Measurements from ENCODE around the gene VAC14. TPM values are rescaled to one million over a fixed set of nuclear protein-coding genes. Genes with fewer than 3 reads are reported as not detected.

Gene VAC14
- total RNA-seq, 1 experiment from 2014 or later: 92.3 TPM

DNA sequence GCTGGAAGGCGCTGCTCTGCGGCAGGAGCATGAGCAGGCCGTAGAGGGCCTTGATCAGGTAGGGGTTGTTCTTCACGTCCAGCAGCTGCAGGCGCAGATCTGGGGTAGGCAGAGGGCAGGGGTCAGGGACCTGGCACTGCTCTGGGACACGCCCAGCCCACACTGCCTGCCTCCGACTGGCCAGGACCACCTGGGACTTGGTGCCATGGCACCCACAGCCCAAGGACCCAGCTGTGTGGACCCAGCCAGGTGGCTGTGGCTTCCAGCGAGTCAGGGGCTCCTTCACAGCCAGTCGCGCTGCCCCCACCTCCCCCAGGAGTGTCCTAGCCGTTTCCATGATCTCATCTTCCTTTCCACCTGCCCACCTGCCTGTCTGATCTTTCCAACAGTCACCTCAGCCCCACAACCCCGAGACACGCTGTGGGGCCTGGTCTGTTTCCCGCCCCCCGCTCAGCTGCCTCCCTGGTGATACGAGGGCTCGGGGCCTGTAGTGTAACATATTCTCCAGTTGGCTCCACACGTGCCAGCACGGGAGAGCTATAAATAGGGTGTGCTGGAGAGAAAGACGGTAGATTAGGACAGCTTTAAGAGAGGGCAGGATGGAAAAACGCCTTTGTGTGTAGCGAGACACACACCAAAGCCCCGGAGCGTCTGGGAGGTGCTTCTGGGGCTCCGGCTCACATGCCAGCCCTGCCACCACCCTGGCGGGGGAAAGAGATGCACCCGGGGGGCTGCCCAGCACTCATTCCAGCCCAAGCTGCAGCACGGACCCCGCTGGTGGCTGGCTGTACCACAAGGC is 107.9 kb downstream of the VAC14 start:
- no peak for DNase-seq (ENCODE audit: low spot score)

DNA sequence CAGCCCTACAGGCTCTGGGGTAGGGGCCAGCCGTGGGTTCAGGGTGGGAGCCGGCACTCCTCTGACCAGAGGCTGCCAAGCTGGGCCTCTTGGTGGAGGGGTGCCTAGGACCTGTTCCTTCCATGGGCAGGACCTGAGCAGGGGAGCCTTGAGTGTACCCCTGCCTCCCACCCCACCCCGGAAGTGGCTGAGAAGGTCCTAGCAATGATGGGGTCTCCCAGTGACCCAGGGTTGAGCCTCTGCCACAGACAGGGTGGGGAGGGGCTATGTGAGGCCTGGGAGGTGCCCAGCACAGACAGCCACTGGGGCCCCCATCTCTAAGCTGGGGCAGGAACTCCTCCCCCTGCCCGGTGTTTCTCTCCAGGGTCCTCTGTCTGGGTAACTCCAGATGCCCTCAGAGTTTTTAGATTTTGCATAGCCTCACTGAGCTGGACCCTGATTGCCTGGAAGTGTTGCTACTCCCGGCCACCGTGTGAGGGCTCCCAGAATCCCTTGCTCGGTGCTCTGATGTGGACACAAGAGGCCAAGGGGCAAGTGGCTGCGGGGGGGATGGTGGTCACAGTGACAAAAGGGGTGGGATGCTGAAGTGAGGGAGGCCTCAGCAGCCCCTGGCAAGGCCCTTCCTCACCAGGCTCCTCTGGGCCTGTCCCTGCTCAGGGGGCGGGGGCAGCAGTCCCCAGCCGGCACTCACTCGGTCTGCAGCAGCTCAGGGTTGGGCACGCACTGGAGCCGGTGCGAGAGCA is 108.7 kb downstream of the VAC14 start:
- no peak for DNase-seq (ENCODE audit: low spot score)

GRCh38 chr16:70691223-70692129 is 109.5 kb downstream of the VAC14 start:
- DNase-seq (ENCODE audit: low spot score): peak; percentile 25

DNA sequence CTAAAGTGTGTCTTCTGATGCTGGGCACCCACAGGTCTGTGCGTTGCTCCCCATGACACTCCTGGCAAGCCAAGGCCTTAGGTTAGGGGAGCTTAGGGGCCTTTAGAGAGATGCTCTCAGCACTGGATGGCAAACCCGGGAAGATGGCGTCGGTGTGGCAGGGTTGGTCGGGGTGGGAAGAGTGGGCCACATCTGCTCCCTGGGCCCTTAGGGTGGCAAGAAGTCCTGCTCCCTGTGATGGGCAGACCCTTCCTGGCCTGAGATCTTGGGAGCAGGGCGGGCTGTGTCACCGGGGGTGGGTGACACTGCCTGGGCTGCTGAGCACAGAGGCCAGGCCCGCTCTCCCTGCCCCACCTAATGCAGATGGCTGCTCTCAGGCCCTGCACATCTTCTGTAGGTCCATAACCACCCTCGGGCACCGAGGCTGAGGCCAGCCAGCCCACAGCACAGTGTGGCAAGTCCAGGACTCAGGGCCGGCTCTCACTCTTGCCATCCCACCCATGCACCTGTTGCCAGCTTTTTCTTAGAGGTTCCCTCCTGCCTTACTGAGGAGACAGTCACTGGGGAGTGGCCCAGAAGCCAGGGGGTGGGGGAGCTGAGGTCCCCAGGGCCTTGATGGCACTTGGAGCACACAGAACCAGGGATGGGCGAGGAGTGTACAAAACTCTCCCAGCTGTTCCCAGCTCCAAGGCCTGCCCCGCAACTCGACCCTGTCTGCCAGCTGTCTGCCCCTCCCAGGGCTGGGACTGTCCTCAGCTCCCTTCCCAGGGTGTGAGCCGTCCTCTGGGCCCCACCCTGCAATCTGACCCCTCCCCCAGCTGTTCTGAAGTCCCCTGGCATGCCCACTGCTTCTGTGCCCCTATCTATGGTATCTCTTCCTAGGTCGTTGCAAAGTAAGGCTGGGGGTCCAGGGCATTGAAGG is 110.7 kb downstream of the VAC14 start:
- DNase-seq (ENCODE audit: low spot score): no peak

GRCh38 chr16:70689035-70689969 is 111.7 kb downstream of the VAC14 start:
- DNase-seq (ENCODE audit: low spot score): peak; percentile 58

DNA sequence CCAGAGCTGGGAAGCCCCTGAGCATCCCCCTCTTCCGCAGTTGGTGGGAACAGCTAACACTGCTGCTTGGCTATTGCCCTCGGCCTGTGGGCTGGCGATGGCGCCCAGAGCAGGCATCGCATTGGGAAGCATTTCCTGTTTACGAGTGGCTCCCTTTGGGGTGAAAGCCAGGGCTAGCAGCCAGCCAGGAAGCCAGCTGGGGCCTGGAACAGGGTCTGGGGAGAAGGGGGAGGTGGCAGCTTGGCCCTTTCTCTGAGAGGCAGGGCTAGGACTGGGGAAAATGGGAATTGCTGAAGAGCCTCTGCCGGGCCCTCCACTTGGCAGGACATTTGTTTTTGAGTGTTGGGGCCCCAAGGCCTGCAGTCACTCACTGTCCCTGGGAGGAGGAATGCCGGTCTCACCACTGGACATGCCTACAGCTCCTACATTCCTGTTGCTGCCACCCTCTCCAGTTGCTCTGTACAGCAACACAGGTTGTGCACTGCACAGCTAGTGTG is 112.7 kb downstream of the VAC14 start:
- no peak for DNase-seq (ENCODE audit: low spot score)

GRCh38 chr16:70687671-70688245 is 113.2 kb downstream of the VAC14 start:
- DNase-seq (ENCODE audit: low spot score): no peak

DNA sequence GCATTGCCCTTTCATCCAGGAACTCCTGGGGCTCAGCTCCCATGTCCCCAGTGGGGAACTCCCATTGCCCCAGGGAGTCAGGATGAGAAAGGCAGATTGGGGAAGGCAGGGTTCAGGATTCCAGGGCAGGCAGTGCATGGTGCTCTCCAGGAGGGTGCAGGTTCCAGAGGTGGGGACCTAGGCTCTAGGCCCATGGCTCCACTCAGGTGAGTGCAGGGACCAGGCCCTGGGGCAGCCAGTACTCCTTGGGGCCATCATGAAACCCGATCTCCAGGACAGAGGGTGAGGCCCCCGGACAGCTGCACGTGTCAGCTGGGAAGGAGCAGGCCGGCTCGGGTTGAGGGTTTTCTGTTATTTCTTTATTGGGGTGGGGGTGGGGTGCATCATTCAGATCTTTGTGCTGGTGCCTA is 113.9 kb downstream of the VAC14 start:
- DNase-seq (ENCODE audit: low spot score): no peak

DNA sequence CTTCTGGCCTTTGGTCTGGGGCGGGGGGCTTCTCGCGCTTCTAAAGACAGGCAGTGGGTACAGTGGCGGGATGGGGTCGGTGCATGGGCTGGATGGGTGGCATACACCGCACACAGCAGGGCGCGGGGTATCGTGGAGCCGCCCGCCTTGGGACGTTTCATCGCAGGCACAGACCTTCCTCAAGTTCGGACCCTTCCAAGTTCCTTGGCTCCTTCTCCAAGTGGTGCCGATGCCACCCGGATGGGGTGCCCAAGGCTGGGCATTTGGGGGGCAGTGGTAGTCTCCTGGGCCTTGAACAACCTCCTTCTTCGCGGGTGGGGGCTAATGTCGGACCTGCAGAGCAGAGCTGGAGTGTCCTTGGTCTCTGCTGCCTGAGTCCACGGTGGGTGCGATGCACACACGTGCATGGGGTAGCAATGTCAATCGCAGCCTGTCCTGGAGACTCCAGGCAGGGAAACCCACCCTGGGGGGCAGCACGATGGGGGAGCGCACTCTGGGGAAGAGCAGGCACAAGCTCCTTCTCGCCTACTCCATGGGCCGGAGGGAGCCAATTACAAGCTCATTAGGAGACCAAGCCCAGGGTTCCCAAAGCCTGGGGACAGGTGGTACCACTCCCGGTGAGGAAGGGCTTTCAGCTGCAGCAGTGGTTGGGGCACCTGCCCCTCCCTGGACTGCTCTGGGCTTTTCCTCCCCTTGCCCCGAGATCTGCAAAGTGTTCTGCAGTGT is 114.4 kb downstream of the VAC14 start:
- DNase-seq (ENCODE audit: low spot score): no peak

- DNase-seq (ENCODE audit: low spot score): peak; percentile 74
Observed at GRCh38 chr16:70685938-70686375, 115.0 kb downstream of the VAC14 start, which contains the start of gene MTSS2. Gene MTSS2 (minus strand): TSS chr16:70686053. CDS start chr16:70685791, 262 bp downstream.

DNA sequence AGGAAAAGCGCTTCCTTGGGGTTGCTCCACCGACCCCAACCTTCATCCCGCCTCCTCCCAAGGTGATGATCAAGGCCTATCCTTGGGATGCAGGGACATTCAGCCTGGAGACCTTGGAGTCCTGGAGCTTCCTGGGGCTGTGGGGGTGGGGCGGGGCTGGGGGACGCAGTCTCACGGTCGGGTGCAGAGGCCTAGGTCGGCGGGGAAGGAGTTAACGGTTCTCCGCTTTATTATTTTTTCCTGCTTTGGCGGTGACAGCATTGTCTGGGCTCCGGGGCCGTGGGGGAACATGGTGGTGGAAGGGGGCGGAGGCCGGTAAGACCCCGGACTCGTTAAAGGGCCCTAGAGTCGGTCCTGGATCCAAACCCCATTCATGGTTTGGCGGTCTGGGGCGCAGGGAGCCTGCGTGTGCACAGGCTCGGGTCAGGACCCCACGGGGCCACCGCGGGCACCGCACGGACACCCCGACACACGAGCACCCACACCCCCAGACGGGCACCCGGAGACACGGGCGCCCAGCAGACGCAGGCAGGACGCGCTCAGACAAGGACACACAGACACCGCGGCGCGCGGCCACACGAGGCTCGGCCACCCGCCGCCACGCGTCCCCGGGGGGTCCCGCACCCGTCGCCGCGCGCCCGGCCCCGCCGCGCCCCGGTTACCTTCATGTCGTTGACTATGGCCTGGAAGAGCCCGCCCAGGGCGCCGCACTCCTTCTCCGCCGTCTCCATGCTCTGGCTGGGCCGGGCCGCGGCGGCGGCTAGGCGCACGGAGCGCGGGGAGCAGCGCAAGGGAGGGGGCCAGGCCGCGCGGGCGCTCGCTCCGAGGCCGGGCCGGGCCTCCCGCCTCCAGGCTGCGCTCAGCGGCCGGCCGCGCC is 115.7 kb downstream of the VAC14 start:
- peak; percentile 31 for DNase-seq (ENCODE audit: low spot score)

DNA sequence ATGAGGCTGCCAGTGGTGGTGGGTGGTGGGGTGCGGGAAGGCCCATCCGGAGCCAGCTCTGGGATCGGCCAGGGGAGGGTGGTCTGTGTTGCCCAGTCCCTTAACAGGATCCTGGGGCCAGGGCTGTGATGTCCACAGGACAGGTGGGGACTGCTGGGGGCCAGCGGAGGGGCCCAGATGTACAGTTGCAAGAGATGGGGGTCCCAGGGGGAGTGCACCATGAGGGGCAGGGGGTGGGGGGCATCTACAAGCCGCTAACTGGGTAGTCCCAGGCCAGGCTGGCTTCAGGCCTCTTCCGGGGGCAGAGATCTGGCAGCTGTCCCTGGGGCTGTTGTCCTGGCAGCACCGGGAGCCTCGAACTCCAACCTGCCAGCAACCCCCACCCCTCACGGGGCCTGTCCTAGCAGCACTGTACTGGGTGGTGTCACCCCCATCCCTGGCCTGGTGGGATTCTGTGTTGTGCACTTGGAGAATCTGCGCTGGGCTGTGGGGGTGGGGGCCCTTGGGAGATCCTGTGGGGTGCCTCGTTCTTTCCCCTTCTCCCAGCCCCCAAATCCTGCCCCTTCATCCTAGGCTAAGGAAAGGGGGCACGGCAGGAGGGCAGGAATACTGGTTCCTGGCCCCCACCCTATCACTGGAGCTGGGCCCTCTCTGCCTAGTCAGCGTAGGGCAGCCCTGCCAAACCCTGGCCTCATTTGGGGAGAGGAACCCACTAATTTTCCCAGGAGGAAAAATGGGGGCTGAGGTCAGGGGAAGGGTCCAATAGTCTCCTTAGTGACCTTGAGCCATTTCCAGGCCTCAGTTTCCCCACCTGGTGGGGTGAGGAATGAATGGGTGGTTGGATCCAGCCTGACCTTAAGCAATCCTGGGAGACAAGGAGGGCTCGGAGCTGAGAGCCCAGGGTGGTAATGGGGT is 116.6 kb downstream of the VAC14 start:
- no peak for DNase-seq (ENCODE audit: low spot score)

DNA sequence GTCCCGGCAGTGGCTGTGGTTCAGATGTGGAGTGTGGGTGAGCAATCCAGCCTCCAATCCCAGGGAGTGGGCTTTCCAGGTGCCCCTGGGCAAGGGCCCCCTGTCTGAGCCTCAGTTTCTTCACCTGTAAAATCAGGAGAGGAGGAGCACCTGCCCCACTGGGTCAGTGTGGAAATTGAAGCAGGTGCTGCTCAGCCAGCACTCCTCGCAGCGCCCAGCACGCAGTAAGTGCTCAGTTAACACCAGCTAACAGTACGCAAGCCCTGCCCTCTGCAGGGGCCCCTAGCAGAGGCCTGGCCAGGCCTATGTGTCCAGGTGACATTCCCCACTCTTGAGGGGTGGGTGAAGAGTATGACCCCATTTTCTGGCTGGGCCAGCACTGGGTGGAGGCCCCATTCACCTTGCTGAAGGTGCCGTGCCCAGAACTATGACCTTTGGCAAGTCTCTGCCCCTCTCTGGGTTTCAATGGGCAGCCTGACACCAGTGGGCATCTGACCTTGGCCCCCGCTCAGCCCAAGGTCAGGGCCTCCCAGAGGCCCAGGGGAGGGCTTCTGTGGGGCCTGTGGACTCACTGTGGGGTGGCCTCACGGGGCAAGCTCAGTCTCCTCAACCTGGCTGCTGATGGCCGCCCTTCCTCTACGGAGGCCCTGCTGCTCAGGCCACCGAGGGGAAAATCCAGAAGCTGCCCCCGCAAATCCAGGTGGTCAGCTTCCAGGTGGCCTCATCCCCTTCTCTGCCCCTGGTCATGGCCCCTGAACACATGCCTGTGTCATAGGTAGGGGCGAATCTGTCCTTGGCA is 117.6 kb downstream of the VAC14 start:
- no peak for DNase-seq (ENCODE audit: low spot score)

GRCh38 chr16:70682239-70683145 is 118.5 kb downstream of the VAC14 start:
- no peak for DNase-seq (ENCODE audit: low spot score)
